GM21381 (cell line): ENCODE results near the gene SLC22A1.
"Not testable (repeated sequence)": the region's sequence is repeated elsewhere in the genome, so short reads cannot be mapped to it uniquely, and the experiment has no call there.

Source experiments
- ATAC-seq: cut with Tn5 transposase; IDR thresholded peaks from one replicate; pipeline ENCODE4 v1.9.1; 2021; ENCODE audit warnings: mild to moderate bottlenecking, moderate library complexity; ENCODE audit not compliant: unreplicated experiment

Gene SLC22A1

GRCh38 chr6:160121981-160122380, 366 bp downstream of the SLC22A1 start:
- no peak for ATAC-seq

- ATAC-seq = no peak
Observed at GRCh38 chr6:160122744-160123143, 1.1 kb downstream of the SLC22A1 start.

- ATAC-seq = no peak
Observed at GRCh38 chr6:160124007-160124406, 2.4 kb downstream of the SLC22A1 start.

- ATAC-seq = no peak
Observed at GRCh38 chr6:160124605-160125004, 3.0 kb downstream of the SLC22A1 start.

GRCh38 chr6:160125105-160125504, 3.5 kb downstream of the SLC22A1 start:
- not testable (repeated sequence) for ATAC-seq

GRCh38 chr6:160127270-160128124, 5.9 kb downstream of the SLC22A1 start:
- no peak for ATAC-seq

GRCh38 chr6:160128125-160128683, 6.6 kb downstream of the SLC22A1 start:
- ATAC-seq = no peak

- no peak for ATAC-seq
Observed at GRCh38 chr6:160128879-160129516, 7.4 kb downstream of the SLC22A1 start.

GRCh38 chr6:160129881-160130615, 8.4 kb downstream of the SLC22A1 start:
- no peak for ATAC-seq

- ATAC-seq = no peak
Observed at GRCh38 chr6:160130729-160131484, 9.3 kb downstream of the SLC22A1 start.

- no peak for ATAC-seq
Observed at GRCh38 chr6:160131636-160132296, 10.2 kb downstream of the SLC22A1 start.

- ATAC-seq = no peak
Observed at GRCh38 chr6:160132297-160132637, 10.7 kb downstream of the SLC22A1 start.

- ATAC-seq = no peak
Observed at GRCh38 chr6:160132776-160133338, 11.2 kb downstream of the SLC22A1 start.

- ATAC-seq = no peak
Observed at GRCh38 chr6:160133441-160134336, 12.1 kb downstream of the SLC22A1 start.

GRCh38 chr6:160134337-160134751, 12.7 kb downstream of the SLC22A1 start:
- ATAC-seq = not testable (repeated sequence)

GRCh38 chr6:160134779-160135547, 13.3 kb downstream of the SLC22A1 start:
- ATAC-seq = no peak

- ATAC-seq = no peak
Observed at GRCh38 chr6:160135907-160136655, 14.5 kb downstream of the SLC22A1 start.
